ENCODE results near the gene PROSER2. TPM values are rescaled to one million over a fixed set of nuclear protein-coding genes. Genes with fewer than 3 reads are reported as not detected.

PROSER2 gene
- total RNA-seq, 4 donors from 2014 or later, result 11.5 to 19.8 (median 13.4) TPM

GRCh38 chr10:11858093-11858492, 34.9 kb downstream of the PROSER2 start:
- Histone ChIP-seq H3K9me3 (no peaks in the 10 kb centered on the region), H3K27ac (no peak overlapping the region), H3K36me3 (no peaks in the 10 kb centered on the region), H3K4me1 (no peaks in the 10 kb centered on the region), H3K4me3 (replicated peaks in 1 of 3) (no peak overlapping the region), H3K27me3 (no peaks in the 10 kb centered on the region)
- DNase-seq, result no peak
- no peak for TF ChIP-seq POLR2A (IDR thresholded peaks at IDR 0.05)
- TF ChIP-seq, protein P1, sequence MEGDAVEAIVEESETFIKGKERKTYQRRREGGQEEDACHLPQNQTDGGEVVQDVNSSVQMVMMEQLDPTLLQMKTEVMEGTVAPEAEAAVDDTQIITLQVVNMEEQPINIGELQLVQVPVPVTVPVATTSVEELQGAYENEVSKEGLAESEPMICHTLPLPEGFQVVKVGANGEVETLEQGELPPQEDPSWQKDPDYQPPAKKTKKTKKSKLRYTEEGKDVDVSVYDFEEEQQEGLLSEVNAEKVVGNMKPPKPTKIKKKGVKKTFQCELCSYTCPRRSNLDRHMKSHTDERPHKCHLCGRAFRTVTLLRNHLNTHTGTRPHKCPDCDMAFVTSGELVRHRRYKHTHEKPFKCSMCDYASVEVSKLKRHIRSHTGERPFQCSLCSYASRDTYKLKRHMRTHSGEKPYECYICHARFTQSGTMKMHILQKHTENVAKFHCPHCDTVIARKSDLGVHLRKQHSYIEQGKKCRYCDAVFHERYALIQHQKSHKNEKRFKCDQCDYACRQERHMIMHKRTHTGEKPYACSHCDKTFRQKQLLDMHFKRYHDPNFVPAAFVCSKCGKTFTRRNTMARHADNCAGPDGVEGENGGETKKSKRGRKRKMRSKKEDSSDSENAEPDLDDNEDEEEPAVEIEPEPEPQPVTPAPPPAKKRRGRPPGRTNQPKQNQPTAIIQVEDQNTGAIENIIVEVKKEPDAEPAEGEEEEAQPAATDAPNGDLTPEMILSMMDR (IDR thresholded peaks at IDR 0.05), result no peak
- WGBS, 2 donors, result 83 to 89% methylated on average over 6 of the region's 6 CpGs
- intact Hi-C loops (cut with DNase I), result no loop called here

DNA sequence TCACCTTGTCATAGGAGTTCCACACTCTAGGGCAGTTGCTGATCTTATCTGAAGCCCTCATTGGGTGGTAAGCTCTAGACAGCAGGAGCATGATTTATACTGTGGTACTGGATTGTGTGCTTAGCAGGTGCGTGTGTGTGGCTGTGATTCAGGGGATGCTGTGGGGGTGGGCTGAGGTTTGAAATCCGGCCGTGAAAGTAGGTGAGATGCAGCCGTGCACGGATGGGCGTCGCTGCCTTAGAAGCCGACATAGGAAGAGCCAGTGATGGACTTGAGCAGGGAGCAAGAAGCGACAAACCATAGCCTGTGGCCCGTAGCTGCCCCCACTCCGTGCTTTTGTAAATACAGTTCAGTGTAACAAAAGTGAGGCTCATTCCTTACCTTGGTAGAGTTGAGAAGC, 38.2 kb downstream of the PROSER2 start:
- intact Hi-C loops (cut with DNase I), result no loop called here
- H3K4me3 ChIP-seq (replicated peaks in 1 of 3), result no peak overlapping the region
- no peaks in the 10 kb centered on the region for H3K36me3 ChIP-seq
- H3K9me3 ChIP-seq, result no peaks in the 10 kb centered on the region
- no peak overlapping the region for H3K27ac ChIP-seq
- DNase-seq, result no peak
- no peak for TF ChIP-seq POLR2A (IDR thresholded peaks at IDR 0.05)
- TF ChIP-seq, protein P1 (IDR thresholded peaks at IDR 0.05), result no peak
- 86 to 97% methylated on average over 11 of the region's 11 CpGs for WGBS, 2 donors
- H3K27me3 ChIP-seq, result no peaks in the 10 kb centered on the region
- no peaks in the 10 kb centered on the region for H3K4me1 ChIP-seq

DNA sequence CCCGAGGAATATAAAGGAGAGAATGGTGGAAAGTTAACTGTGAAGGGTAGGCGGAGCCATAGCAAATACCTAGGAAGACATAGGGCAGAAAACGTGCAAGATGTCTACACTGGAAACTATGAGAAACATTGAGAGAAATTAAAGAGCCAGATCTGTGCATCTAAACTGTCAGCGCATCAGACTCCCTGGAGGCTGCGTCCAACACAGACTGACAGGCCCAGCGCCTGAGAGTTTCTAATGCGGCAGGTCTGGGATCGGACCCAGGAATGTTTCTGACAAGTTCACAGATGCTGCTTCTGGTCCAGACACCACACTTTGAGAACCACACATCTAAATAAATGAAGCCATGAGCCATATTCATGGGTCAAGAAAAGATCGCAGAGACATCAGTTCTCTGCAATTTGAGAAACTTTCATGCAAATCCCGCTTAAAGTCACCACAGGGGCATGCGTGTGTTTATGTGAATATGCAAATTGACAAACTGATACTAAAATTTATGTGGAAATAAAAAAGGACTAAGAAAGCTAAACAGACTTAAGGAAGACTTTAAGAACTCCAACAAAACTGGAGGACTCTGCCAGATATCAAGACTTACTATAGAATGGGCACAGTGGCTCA, 38.8 kb downstream of the PROSER2 start:
- intact Hi-C loops (cut with DNase I), result no loop called here
- Histone ChIP-seq H3K27ac (no peak overlapping the region), H3K27me3 (no peaks in the 10 kb centered on the region), H3K9me3 (no peaks in the 10 kb centered on the region), H3K36me3 (no peaks in the 10 kb centered on the region), H3K4me1 (no peaks in the 10 kb centered on the region), H3K4me3 (replicated peaks in 1 of 3) (no peak overlapping the region)
- no peak for DNase-seq
- no peak for TF ChIP-seq POLR2A (IDR thresholded peaks at IDR 0.05)
- TF ChIP-seq, protein P1 (IDR thresholded peaks at IDR 0.05), result no peak
- 93% methylated on average over 11 of the region's 11 CpGs for WGBS, 2 donors

- WGBS, 2 donors, result 78 to 79% methylated on average over 13 of the region's 13 CpGs
- no peak overlapping the region for H3K27ac ChIP-seq
- TF ChIP-seq POLR2A (IDR thresholded peaks at IDR 0.05), result no peak
- TF ChIP-seq, protein P1 (IDR thresholded peaks at IDR 0.05), result no peak
Observed at GRCh38 chr10:11863353-11864109, 40.4 kb downstream of the PROSER2 start.

DNA sequence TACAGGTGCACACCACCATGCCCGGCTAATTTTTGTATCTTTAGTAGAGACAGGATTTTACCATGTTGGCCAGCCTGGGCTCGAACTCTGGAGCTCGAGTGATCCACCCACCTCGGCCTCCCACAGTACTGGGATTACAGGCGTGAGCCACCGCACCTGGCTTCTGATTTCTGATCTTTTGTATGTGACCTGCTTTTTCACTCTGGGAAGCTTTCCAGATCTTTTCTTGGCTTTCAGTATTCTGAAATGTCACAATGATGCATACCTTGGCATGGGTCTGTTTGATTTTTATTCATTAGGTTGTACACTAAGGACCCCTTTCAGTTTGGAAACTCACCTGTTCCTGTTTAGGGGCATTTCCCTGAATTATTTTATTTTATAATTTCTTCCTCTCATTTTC, 41.6 kb downstream of the PROSER2 start:
- DNase-seq, result no peak
- Histone ChIP-seq H3K4me1 (peaks cover 0 to 8% of the 10 kb centered on the region in 2 donors), H3K4me3 (replicated peaks in 1 of 3) (no peak overlapping the region), H3K9me3 (no peaks in the 10 kb centered on the region), H3K27ac (no peak overlapping the region), H3K36me3 (no peaks in the 10 kb centered on the region), H3K27me3 (no peaks in the 10 kb centered on the region)
- WGBS, 2 donors, result 79 to 82% methylated on average over 6 of the region's 6 CpGs
- TF ChIP-seq, protein P1 (IDR thresholded peaks at IDR 0.05), result no peak
- no peak for TF ChIP-seq POLR2A (IDR thresholded peaks at IDR 0.05)
- intact Hi-C loops (cut with DNase I), result no loop called here

More at GRCh38 chr10:11863353-11864109, 40.4 kb downstream of the PROSER2 start:
- H3K4me1 ChIP-seq, result no peaks in the 10 kb centered on the region
- H3K4me3 ChIP-seq (replicated peaks in 1 of 3), result no peak overlapping the region
- no peak for DNase-seq
- intact Hi-C loops (cut with DNase I), result no loop called here
- no peaks in the 10 kb centered on the region for H3K9me3 ChIP-seq
- H3K27me3 ChIP-seq, result no peaks in the 10 kb centered on the region
- H3K36me3 ChIP-seq, result no peaks in the 10 kb centered on the region
